GM19025 (cell line): ENCODE data around the gene DHRS13.
"Not testable (repeated sequence)": the region's sequence is repeated elsewhere in the genome, so short reads cannot be mapped to it uniquely, and the experiment has no call there.

ENCODE experiments used
- ATAC-seq: cut with Tn5 transposase; IDR thresholded peaks from one replicate; pipeline ENCODE4 v1.9.1; 2021; ENCODE audit warnings: mild to moderate bottlenecking, low read depth, moderate library complexity; ENCODE audit not compliant: unreplicated experiment

The DHRS13 gene

DNA sequence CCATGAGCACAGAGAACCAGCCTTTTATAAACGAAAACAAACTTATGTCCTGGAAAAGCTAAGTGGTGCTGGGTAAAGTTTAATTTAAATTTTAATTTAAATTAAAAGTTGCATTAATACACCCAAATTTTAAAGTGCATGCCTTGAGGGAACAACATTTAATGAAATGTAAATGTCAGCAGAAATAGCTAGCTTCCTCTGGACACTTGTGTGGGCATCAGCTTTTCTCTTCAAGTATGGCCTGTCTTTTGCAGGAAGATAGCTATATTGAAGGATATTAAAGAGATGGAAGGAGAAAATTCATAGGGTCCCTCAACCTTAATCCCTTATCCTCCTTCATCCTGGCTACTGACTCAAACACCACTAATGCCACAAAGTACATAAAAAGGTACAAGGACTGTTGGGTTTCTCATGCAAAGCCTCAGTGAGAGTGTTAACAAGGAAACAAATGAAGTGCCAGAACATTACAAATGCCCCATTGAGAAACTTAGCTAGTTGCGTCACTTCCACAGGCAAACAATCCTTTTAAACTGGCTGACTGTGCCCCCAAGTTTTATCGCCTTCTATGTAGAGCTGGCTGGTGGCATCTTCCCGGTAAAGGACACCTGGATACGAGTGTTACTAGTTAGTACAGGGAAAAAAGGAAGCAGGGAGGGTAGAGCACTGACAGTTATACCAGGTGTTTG is 34.3 kb upstream of the DHRS13 start:
- ATAC-seq: no peak

DNA sequence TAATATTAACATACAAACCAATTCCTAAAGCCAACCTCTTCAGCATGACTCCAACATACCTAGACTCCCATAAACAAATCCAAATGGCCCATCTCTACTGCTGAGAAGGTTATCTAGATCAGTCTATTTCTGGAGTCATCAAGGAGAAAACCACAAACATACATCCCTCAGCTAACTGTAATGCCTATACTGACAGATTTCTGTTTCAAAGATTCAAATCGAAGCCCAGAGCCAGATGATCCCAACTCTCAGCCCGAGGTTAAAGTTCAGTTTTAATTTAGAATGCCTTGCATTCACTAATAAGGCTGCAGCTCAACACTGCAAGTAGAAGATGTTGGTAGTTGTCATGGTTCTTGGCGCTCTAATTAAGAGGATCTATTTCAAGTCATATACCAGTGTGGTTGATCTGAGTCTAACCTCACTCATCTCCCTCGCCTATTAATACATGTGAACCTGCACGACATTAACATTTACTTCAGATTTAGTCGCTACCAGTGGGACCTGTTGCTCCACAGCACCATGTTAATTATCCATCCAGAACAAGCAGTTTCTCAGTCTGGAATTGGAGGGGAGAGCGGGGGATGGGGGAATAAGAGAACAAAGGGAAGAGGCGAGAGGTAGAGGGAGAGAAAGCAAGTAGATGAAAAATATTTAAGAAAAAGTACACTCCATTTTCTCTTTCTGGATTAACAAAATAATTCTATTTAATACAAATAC is 33.0 kb upstream of the DHRS13 start:
- no peak for ATAC-seq

DNA sequence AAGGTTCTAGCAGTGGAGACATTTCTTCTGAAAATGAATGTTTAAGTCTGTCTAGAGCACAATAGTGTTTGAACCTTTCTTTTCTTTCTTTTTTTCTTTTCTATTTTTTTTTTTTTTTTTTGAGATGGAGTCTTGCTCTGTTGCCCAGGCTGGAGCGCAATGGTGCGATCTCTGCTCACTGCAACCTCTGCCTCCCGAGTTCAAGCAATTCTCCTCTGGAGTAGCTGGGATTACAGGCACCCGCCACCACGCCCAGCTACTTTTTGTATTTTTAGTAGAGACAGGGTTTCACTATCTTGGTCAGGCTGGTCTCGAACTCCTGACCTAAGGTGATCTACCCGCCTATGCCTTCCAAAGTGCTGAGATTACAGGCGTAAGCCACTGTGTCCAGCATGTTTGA is 31.6 kb upstream of the DHRS13 start:
- not testable (repeated sequence) for ATAC-seq

DNA sequence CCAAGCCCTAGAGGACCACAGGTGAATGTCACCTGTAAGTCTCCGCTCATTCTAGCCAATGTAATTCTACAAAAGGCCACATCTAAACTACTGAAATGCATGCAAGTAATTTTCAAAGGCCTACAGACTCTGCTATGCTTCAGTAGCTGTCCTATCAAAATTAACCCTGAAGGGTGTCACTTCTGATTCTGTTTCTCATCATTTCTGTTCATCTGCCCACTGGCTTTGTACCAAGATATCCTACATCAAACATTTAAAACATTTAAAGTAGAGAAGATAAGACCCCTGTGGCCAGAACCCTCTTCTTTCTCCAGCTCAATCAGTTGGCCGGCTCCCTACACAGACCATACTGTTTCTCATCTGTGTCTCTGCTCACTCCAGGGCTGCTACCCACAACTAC is 26.9 kb upstream of the DHRS13 start:
- no peak for ATAC-seq

DNA sequence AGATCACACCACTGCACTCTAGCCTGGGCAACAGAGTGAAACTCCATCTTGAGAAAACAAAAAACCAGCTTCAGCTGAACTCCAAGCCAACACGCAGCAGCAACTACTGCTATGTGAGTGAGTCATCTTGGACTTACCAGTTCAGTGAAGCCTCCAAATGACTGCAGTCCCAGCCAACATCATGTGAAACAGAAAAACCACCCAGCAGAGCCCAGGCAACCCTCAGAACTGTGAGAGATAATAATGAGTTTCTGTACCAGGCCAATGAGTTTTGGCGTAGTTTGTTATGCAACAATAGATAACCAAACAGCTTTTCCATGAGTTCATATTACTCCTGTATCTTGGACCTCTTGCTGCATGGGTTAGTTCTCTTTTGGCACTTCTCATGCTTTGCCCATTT is 25.2 kb upstream of the DHRS13 start:
- ATAC-seq: no peak

DNA sequence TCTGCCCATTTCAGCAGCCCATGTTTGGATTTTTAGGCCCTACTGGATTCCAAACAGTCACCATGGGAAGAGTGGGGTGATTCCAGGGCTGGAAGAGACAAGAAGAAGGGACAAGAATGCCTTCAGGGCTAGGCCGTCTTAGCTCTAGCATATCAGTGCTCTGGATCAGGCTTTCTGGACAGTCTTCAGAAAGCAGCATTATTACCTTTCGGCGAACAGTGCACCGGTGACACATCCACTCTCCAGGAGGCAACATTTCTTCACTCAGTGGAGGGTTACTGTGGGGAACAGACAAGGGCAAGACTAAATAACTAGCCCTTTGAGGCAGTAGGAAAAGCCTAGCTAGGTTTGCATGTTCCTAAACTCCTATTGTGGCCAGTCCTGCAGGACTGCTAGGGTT is 23.9 kb upstream of the DHRS13 start:
- no peak for ATAC-seq

DNA sequence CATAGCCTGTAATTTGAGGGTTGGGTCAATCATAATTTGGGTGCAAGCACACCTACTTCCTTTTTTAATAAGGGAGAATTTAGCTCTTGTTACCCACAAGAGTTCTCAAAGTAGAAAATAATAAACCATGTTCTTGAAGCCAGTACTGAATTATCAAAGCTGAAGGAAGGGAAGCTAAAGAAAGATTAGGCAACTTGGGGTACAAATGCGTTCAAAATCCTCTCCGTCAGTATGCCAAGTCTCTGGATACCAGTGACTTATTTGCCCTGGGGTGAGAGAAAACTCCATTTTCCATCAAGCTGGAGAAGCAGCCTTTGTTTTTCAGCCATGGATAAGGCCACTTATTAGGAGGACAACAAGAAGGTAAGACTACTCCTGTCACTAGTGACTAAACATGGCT is 23.5 kb upstream of the DHRS13 start:
- ATAC-seq: no peak

DNA sequence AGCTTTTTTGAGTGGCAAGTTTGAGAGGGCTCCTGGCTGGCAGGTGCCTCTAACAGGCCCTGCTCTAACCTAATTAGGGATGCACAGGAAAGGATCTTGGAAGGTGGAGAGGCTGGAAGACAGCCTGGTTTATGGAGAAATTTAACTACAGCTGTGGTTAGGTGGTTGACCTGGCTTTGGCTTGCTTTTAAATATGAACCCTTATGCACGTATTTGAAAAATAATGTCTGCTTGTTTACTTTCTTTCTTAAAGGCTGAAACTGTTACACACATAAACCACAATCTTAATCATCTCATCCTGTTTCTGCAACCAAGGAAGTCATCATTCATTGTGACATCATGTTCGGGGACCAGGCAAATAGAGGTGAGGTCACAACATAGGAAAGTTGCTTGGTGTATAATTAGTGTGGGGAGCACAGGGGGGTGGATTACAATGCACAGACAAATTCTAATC is 23.1 kb upstream of the DHRS13 start:
- ATAC-seq: no peak

DNA sequence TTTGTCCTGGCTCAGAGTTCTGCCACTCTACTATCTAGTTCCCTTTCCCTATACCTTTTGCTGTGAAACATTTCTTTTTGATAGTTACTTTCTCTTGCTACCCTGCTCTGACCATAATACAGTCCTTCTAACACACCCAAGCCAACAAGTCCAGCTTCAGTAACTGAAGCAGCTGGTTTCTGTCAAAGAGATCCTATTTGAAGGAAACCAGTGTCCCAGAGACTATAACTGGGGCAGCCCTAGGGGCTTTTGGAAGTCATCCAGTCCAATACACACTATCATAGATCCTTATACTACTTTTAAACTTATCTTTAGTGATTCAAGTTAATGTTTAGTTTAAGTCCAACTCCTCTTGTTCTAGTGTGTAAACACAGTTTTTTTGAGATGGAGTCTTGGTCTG is 17.3 kb upstream of the DHRS13 start:
- no peak for ATAC-seq

DNA sequence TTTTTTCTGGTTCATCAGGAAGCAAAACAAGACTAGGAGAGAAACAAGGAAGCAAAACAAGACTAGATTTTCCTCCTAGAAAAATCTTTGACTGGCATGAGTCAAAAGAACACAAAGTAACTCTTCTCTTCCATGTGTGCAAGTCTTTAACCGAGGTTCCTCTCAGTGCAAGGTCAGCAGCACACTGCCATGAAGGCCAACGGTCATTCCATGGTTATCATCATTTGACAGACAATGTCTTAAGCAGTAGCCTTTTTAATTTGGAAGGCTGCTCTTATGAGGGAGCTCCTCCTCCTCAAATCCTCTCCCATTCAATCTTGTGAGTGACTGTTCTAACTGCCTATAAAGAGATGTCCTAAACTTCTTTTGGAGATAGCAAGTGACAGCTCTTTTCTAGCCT is 15.4 kb upstream of the DHRS13 start:
- ATAC-seq: no peak

DNA sequence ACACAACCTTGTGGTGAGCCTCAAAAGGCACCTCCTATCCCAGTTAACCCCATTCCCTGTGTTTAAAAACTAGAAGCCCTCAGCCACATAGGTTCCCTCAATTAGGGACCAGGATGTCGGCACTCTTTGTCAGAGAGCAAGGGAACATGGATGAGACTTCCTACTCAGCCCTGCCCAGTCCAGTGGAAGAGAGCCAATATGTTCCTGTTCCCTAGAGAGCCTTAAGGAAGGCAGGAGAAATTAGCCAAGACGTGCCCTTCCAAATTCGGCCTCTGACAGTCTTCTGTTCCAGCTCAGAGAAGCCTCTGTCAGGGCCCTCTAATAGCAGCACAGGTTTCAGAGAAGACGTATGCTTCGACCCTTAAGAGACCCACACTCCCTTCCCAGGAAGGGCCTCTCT is 14.6 kb upstream of the DHRS13 start:
- ATAC-seq: no peak

DNA sequence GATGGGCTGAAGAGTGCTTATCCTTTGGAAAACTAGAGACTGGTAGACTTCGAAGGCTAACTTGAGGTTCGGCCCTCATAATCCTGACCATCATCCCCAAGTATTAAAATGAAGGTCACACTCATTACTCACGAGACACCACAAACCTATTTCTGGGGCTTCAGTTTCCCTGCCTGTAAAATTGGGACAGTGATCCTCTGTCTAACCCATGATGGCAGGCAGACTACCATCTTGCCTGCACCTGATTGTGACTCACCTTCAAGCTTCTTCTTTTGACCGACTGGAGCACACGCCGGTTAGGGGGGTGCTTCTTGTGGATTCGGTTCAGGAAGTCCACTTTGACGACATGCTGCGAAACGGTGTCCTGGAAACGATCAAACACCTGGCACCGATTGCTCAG is 14.2 kb upstream of the DHRS13 start:
- no peak for ATAC-seq

DNA sequence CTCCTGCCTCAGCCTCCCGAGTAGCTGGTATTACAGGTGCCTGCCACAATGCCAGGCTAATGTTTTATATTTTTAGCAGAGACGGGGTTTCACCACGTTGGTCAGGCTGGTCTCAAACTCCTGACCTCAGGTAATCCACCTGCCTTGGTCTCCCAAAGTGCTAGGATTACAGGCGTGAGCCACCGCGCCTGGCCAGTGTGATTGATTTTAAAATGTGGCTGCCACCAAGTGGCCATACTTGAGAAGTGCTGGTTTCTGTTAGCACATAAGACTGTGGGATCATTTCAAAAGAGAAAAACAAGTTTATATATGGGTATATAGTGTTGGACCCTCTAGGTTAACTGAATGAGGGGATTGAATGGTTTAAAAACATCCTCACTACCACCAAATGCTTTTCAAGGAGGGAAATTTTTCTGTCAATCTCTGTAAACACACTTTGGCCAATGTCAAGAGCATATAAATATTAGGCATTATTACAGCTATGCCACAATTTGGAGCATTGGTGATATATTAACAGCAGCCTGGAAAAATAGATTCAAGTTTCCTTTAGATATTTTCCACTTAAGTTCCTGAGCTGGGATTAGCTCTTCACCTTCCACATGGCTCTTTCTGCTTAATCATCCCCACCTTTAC is 13.5 kb upstream of the DHRS13 start:
- ATAC-seq: no peak

DNA sequence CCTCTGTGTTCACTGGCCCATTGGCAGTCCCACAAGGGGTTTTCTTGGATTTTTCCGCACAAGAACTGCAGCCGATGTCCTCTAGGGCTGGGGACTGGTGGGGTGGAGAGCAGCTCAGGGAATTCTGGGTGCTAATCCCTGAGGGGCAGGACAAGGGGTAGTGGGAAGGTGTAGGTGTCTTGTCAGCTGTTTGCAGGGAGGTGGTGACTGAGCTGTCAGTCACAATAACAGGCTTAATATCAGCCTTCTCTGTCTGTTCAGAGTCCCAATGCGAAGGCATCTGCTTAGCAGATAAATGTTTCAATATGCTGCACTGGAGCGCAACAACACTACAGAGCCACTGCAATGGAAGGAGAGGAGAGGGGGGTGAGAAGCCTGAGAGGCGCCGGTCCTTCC is 10.1 kb upstream of the DHRS13 start:
- ATAC-seq: no peak

DNA sequence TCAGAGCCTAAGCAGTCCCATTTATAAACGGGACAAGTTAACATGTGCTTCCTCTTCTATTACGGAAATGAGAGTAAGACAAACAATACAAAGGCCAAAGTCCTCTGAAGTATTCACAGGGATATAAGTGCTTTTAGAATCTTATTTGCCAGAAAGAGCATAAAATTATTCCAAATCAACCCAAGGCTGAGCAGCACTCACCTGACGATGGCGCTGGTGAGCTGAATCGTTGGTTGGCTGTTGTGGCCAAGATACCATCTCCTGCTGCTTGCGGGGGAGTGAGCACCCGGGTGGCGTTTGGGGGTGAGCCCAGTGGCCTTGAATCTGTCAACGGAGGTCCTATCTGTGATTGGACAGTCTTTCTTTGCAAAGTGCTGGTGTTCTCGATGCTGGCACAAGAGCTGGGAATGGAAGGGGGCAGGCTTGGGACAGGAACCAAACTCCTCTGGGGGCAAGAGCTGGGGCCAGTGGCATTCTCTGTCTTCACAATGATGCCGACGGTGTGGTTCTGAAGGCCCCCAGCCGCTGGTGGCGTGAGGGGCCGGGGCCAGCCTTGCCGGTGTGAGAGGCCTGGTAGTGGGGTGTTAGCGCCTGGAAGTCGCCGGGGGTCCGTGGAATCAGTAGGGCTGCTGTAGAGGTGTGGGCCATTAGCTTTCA is 9.5 kb upstream of the DHRS13 start:
- ATAC-seq: no peak

DNA sequence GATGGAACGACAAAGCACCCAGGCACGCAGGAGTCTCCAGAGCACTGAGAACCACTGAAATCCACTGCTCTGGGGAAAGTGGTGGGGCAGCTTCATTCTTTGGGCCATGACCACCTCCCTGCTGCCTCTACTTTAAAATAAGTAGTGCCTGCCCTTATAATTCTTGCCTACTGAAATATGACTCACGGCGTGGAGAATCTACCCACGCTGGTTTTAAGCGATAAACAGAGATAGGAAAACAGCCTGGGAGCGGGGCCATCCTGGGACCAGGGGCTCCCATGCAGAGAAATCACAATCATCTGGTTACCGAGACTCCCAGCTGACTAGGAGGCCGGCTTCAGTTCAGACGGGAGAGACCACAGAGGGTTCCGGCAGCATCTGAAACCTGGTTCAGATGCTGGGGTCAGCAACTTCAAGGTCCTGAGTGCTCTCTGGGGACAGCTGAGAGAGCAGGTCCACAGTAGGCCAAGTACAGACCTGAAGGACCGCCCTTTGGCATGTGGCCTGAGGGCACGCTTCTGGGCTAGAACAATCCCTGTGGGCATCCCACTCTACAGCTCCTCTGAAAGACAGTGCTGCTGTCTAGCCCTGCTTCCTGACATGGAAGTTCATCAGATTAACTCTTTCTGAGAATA is 8.6 kb upstream of the DHRS13 start:
- ATAC-seq: no peak

DNA sequence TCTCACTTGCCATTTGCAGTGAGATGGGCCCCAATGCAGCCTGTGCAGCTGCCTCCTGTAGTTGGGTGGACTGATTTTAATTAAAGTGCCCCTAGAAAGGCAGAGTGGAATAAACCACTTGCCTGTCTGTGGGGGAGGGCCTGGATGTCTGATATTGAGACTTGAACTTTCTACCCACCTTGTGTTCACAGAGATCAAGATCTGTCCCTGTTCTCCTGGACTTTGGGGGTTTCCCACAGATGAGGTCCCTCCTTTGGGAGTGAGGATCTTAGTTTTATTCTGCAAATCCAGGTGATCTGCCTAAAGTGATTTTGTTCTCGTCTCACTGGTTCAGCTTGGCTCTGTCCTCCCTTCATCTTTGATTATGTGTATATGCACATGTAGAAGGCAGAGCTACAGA is 7.7 kb upstream of the DHRS13 start:
- no peak for ATAC-seq

DNA sequence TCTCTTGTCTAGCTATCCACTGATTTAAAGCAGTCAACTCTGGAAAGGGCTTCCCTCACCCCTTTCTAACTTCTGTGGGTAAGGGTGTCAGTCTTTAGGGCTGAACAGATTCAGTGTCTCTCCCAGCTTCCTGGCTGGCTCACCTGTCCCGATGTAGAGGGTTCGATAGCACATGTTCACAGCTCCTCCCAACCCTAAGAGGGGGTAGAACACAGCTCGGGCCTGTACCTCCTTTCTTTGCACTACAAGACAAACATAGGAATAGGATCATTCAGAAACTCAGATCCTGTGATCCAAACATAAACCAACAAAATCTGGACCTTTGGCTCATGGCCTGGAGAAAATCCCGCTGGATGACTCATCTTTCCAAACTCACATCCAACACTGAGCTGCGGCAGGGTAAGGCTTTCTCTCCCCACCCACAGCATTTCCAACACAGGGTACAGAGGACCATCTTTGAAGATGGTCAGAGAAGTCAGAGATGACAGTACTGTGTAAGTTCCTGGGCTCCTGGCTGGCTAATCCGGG is 5.8 kb upstream of the DHRS13 start:
- no peak for ATAC-seq

DNA sequence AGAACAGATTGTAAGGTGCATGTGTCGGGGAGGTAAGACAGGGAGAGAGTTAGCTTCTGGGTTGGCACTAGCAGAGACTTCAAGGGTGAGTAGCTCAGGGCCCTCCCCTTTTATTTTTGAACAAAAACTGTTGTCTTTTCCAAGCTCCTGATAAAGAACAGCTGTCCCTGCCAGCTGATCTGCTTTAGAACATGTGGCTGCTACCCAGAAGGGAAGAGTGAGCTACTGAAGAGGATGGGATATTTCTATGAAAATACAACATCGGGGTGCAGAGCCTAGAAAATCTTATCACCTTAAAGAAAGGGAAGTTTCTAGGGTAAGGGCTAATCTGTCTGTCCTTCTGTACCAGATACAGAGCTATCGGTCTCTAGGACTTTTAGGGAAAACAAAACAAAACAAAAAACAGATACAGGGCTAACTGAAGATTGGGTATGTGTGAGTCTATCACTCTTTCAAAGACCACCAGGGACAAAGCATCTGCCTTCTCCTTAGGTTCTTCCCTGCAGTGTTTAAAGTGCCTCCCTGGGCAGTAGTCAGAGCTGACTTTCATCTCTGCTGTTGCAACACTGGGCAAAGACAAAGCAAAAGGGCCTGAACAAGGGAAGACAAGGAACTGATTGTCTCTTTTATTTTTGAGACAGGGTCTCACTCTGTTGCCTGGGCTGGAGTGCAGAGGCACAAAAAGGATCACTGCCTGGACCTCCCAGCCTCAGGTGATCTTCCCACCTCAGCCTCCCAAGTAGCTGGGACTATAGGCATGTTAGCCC is 5.0 kb upstream of the DHRS13 start:
- no peak for ATAC-seq
